Testis (tissue), 3 donors: ENCODE results near the gene SNRNP48. TPM values are rescaled to one million over a fixed set of nuclear protein-coding genes. Genes with fewer than 3 reads are reported as not detected.

ENCODE experiments used
- DNase-seq: peaks from one replicate; pipeline ENCODE4 v3.0.0-alpha.2; 2019
- H3K27ac ChIP-seq, 2 donors: fragments of 200-600 bp; sonication (generic); one replicate each; pipeline ENCODE4 v1.5.1; 2019
- H3K27me3 ChIP-seq: fragments of 200-600 bp; sonication (generic); one replicate; pipeline ENCODE4 v1.5.1; 2019
- H3K36me3 ChIP-seq: fragments of 200-600 bp; sonication (generic); one replicate; pipeline ENCODE4 v1.5.1; 2017; ENCODE audit warnings: low read depth; ENCODE audit errors: missing control alignments
- H3K4me1 ChIP-seq: fragments of 200-600 bp; sonication (generic); one replicate; pipeline ENCODE4 v1.5.1; 2019
- H3K4me3 ChIP-seq, 2 donors: fragments of 200-600 bp; sonication (generic); one replicate each; pipeline ENCODE4 v1.5.1; 2017 to 2019
- H3K9me3 ChIP-seq: fragments of 200-600 bp; sonication (generic); one replicate; pipeline ENCODE4 v1.5.1; 2017
- POLR2A ChIP-seq: fragments of 450-650 bp; IDR thresholded peaks from one replicate; pipeline ENCODE4 v1.6.1; 2017; ENCODE audit warnings: antibody characterized with exemption, mild to moderate bottlenecking, moderate library complexity
- WGBS, 2 donors: methylation state at CpG; one replicate each; pipeline ENCODE4 v1.1.5; 2018; 5-methylcytosine and 5-hydroxymethylcytosine counted together
- intact Hi-C: fragments of 100-400 bp; cut with DNase I; formaldehyde crosslinking; loops from one replicate; pipeline ENCODE4 v1.15.1; 2023; ENCODE audit warnings: low total_unique reads
- polyA plus RNA-seq: library from polyadenylated mRNA; stranded (reverse); fragments of 350-450 nt; fragmentation: Illumina TruSeq; extraction: RNeasy Lipid Tissue Mini Kit (QIAGEN cat#74804); gene quantifications from one replicate; pipeline ENCODE4 v1.2.3, GENCODE V29; 2014; ENCODE audit warnings: low read depth, low replicate concordance; ENCODE audit not compliant: insufficient read depth
- total RNA-seq, 2 donors: library from RNA; depleted of rRNA; stranded (reverse); fragments of >200 nt; gene quantifications; one replicate each; pipeline ENCODE4 v1.2.3, GENCODE V29; 2016
- TF ChIP-seq, protein P1 (sequence below), 3 experiments: fragments of 450-650 bp in 2 of 3; fragments of 200-600 bp in 1 of 3; sonication (generic) in 1 of 3; IDR thresholded peaks; one replicate each; pipeline ENCODE4 v1.5.1; 2016 to 2019; ENCODE audit warnings: antibody characterized with exemption in 3 of 3, mild to moderate bottlenecking in 2 of 3, moderate library complexity in 1 of 3

Gene SNRNP48
- total and polyA plus RNA-seq, 3 donors from 2014 or later, result 5.6 to 10.7 (median 8.5) TPM

DNA sequence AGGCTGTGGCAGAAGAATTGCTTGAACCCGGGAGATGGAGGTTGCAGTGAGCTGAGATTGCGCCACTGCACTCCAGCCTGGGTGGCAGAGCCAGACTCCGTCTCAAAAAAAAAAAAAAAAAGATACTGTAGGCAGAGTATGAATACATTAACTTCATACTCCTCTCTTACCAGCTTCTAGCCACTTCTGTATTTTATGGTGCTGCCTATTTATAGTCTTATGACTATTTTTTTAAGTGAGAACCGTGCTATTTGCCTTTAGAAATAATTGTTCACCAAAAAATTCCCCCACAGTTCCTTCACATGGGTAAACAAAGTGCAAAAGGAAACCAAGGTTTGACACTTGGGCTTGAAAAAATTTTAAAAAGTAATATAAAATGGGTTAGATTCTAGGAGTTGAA, 1.5 kb upstream of the SNRNP48 start:
- Histone ChIP-seq H3K4me3 (no peak overlapping the region), H3K27me3 (no peaks in the 10 kb centered on the region), H3K36me3 (no peaks in the 10 kb centered on the region), H3K4me1 (peaks cover 7% of the 10 kb centered on the region), H3K27ac (no peak overlapping the region), H3K9me3 (no peaks in the 10 kb centered on the region)
- no peak for DNase-seq
- WGBS, 2 donors, result 75 to 91% methylated on average over 4 of the region's 4 CpGs
- intact Hi-C loops, result no loop called here
- TF ChIP-seq, protein P1, sequence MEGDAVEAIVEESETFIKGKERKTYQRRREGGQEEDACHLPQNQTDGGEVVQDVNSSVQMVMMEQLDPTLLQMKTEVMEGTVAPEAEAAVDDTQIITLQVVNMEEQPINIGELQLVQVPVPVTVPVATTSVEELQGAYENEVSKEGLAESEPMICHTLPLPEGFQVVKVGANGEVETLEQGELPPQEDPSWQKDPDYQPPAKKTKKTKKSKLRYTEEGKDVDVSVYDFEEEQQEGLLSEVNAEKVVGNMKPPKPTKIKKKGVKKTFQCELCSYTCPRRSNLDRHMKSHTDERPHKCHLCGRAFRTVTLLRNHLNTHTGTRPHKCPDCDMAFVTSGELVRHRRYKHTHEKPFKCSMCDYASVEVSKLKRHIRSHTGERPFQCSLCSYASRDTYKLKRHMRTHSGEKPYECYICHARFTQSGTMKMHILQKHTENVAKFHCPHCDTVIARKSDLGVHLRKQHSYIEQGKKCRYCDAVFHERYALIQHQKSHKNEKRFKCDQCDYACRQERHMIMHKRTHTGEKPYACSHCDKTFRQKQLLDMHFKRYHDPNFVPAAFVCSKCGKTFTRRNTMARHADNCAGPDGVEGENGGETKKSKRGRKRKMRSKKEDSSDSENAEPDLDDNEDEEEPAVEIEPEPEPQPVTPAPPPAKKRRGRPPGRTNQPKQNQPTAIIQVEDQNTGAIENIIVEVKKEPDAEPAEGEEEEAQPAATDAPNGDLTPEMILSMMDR (IDR thresholded peaks at IDR 0.05), result no peak
- TF ChIP-seq POLR2A, result no peak

DNA sequence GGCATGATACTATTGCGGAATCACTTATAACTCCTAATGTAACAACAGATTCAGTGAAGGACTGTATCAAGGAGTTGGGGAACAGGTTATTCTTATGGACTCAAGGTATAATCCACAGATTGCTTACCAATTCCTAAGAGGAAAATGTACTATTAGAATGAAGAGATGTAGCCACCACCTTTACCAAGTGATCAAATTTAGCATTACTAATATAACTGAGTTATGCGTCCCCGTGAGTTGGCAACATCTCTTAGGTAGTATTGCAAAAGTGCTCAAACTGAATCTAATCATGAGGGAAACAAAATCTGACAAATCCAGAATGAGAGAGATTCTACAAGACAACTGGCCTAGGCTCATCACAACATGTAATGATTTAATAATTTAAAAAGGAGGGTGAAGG, 777 bp upstream of the SNRNP48 start:
- H3K36me3 ChIP-seq, result no peaks in the 10 kb centered on the region
- peak overlapping the region in 1 of 2 donors; percentile 88 for H3K4me3 ChIP-seq
- no peak for DNase-seq
- 68 to 76% methylated on average over 3 of the region's 3 CpGs for WGBS, 2 donors
- no peaks in the 10 kb centered on the region for H3K9me3 ChIP-seq
- intact Hi-C loops, result no loop called here
- H3K4me1 ChIP-seq, result peaks cover 7% of the 10 kb centered on the region
- TF ChIP-seq POLR2A, result no peak
- TF ChIP-seq, protein P1 (IDR thresholded peaks at IDR 0.05), result no peak
- H3K27me3 ChIP-seq, result no peaks in the 10 kb centered on the region
- no peak overlapping the region for H3K27ac ChIP-seq

DNA sequence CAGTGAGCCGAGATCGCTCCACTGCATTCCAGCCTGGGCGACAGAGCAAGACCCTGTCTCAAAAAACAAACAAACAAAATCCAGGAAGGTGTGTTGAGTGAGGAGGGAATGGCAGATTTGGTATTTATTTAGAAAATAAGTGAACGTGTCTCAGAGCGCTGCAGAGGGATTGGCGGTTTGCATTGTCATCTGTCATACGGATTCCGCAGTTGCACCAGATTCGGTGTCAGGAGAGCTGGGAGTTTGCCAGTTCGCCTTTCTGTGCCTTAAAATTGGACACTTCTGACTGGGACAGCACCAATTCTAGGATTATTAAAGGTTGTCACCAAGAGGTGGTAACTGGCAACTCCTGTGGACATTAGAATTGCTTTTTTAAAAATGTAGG, 912 bp downstream of the SNRNP48 start:
- no peaks in the 10 kb centered on the region for H3K36me3 ChIP-seq
- H3K4me3 ChIP-seq, result peak overlapping the region; percentile 84 to 88
- TF ChIP-seq, protein P1 (IDR thresholded peaks at IDR 0.05), result no peak
- TF ChIP-seq POLR2A, result no peak
- peak overlapping the region in 1 of 2 donors; percentile 76 for H3K27ac ChIP-seq
- intact Hi-C loops, result no loop called here
- DNase-seq, result no peak
- H3K4me1 ChIP-seq, result peaks cover 7% of the 10 kb centered on the region
- H3K9me3 ChIP-seq, result no peaks in the 10 kb centered on the region
- 27 to 29% methylated on average over 10 of the region's 10 CpGs for WGBS, 2 donors
- no peaks in the 10 kb centered on the region for H3K27me3 ChIP-seq

GRCh38 chr6:7591770-7592169, 1.8 kb downstream of the SNRNP48 start:
- Histone ChIP-seq H3K9me3 (no peaks in the 10 kb centered on the region), H3K4me1 (peaks cover 7% of the 10 kb centered on the region), H3K36me3 (no peaks in the 10 kb centered on the region), H3K4me3 (no peak overlapping the region), H3K27ac (no peak overlapping the region), H3K27me3 (no peaks in the 10 kb centered on the region)
- intact Hi-C loops, result no loop called here
- no peak for DNase-seq
- WGBS, 2 donors, result 76 to 91% methylated on average over 5 of the region's 5 CpGs
- no peak for TF ChIP-seq POLR2A
- TF ChIP-seq, protein P1 (IDR thresholded peaks at IDR 0.05), result no peak

DNA sequence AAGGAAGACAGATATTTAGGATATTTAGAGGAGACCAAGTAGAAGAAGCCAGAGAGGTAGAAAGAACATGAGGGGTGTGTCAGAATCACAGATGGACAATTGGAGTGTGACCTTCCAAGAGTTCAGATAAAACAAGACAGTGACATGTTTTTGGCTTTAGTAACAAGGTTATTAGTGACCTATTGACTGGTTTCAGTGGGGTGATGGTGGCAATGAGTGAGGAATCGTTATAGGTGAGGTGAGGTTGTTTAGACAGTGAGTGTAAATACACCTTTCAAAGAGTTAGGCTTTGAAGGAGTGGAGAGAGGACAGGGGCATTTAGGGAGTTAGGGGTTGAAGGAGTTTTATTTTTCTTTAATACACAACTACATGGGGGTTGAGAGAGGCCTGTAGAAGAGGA, 3.2 kb downstream of the SNRNP48 start:
- no peaks in the 10 kb centered on the region for H3K9me3 ChIP-seq

More for the DNA sequence above, 3.2 kb downstream of the SNRNP48 start:
- Histone ChIP-seq H3K36me3 (no peaks in the 10 kb centered on the region), H3K4me3 (no peak overlapping the region), H3K4me1 (peaks cover 7% of the 10 kb centered on the region), H3K27ac (no peak overlapping the region), H3K27me3 (no peaks in the 10 kb centered on the region)
- intact Hi-C loops, result no loop called here
- no peak for DNase-seq
- 73 to 76% methylated on average over 1 of the region's 1 CpG for WGBS, 2 donors
- TF ChIP-seq POLR2A, result no peak
- TF ChIP-seq, protein P1 (IDR thresholded peaks at IDR 0.05), result no peak
